Liver (tissue), 9 donors: ENCODE results near the gene NEURL3. TPM values are rescaled to one million over a fixed set of nuclear protein-coding genes. Genes with fewer than 3 reads are reported as not detected.

Experiments used
- DNase-seq: peaks from one replicate; pipeline ENCODE4 v3.0.0-alpha.2; 2017; ENCODE audit warnings: low spot score
- H3K27ac ChIP-seq, 2 donors: one replicate each; pipeline ENCODE4 v1.7.0; 2013; ENCODE audit warnings: inconsistent platforms in 2 of 2, low read length in 2 of 2, control low read depth in 1 of 2, low read depth in 1 of 2, mild to moderate bottlenecking in 1 of 2
- H3K27me3 ChIP-seq, 4 donors: one replicate each; pipeline versions ENCODE4 v1.6.1 to v1.7.0; 2013; ENCODE audit warnings: low read length in 3 of 4, inconsistent platforms in 1 of 4, mild to moderate bottlenecking in 1 of 4, moderate library complexity in 1 of 4; ENCODE audit not compliant: control insufficient read depth in 4 of 4, insufficient read depth in 4 of 4
- H3K36me3 ChIP-seq, 4 donors: one replicate each; pipeline versions ENCODE4 v1.6.1 to v1.7.0; 2013; ENCODE audit warnings: low read length in 3 of 4, mild to moderate bottlenecking in 3 of 4, low read depth in 1 of 4, moderate library complexity in 1 of 4; ENCODE audit not compliant: control insufficient read depth in 4 of 4, insufficient read depth in 3 of 4
- H3K4me1 ChIP-seq, 4 donors: one replicate each; pipeline versions ENCODE4 v1.6.1 to v1.7.0; 2013; ENCODE audit warnings: low read length in 3 of 4, mild to moderate bottlenecking in 3 of 4, moderate library complexity in 1 of 4; ENCODE audit not compliant: control insufficient read depth in 4 of 4, insufficient read depth in 4 of 4
- H3K4me3 ChIP-seq, 3 donors: one replicate each; pipeline versions ENCODE4 v1.6.1 to v1.7.0; 2013; ENCODE audit warnings: low read length in 3 of 3, control low read depth in 1 of 3, low read depth in 1 of 3, mild to moderate bottlenecking in 1 of 3
- H3K9ac ChIP-seq, 2 donors: one replicate each; pipeline ENCODE4 v1.7.0; 2013; ENCODE audit warnings: low read length in 2 of 2, mild to moderate bottlenecking in 2 of 2, moderate library complexity in 2 of 2, control low read depth in 1 of 2, low read depth in 1 of 2
- H3K9me3 ChIP-seq, 4 donors: one replicate each; pipeline versions ENCODE4 v1.6.1 to v1.7.0; 2013; ENCODE audit warnings: low read length in 3 of 4; ENCODE audit not compliant: control insufficient read depth in 4 of 4
- EGR1 ChIP-seq, 2 donors: IDR thresholded peaks; 2 replicates each; pipeline ENCODE4 v1.6.1; 2016 to 2018; ENCODE audit warnings: antibody characterized with exemption in 2 of 2, low read depth in 2 of 2
- FOXA1 ChIP-seq: IDR thresholded peaks from 2 replicates; pipeline ENCODE4 v1.6.1; 2016; ENCODE audit warnings: antibody characterized with exemption
- FOXA2 ChIP-seq: IDR thresholded peaks from 2 replicates; pipeline ENCODE4 v1.6.1; 2016; ENCODE audit warnings: antibody characterized with exemption
- GABPA ChIP-seq, 2 donors: IDR thresholded peaks in 1 of 2; conservative IDR thresholded peaks in 1 of 2; 2 replicates each; pipeline ENCODE4 v1.6.1; 2016; ENCODE audit warnings: antibody characterized with exemption in 2 of 2, mild to moderate bottlenecking in 1 of 2, moderate library complexity in 1 of 2
- HNF4A ChIP-seq, 2 donors: conservative IDR thresholded peaks; 2 replicates each; pipeline ENCODE4 v1.6.1; 2016; ENCODE audit warnings: antibody characterized with exemption in 2 of 2, mild to moderate bottlenecking in 2 of 2
- HNF4G ChIP-seq: IDR thresholded peaks from 2 replicates; pipeline ENCODE4 v1.6.1; 2016; ENCODE audit warnings: antibody characterized with exemption
- JUND ChIP-seq, 2 donors: IDR thresholded peaks; 2 replicates each; pipeline ENCODE4 v1.6.1; 2016; ENCODE audit warnings: antibody characterized with exemption in 2 of 2
- SP1 ChIP-seq: IDR thresholded peaks from 2 replicates; pipeline ENCODE4 v1.6.1; 2018; ENCODE audit warnings: antibody characterized with exemption, mild to moderate bottlenecking
- TAF1 ChIP-seq: conservative IDR thresholded peaks from 2 replicates; pipeline ENCODE4 v1.6.1; 2016; ENCODE audit warnings: antibody characterized with exemption, mild to moderate bottlenecking
- YY1 ChIP-seq: IDR thresholded peaks from 2 replicates; pipeline ENCODE4 v1.6.1; 2016; ENCODE audit warnings: antibody characterized with exemption, mild to moderate bottlenecking
- WGBS: extraction: QIAGEN DNeasy Blood & Tissue Kit; methylation state at CpG from one replicate; pipeline ENCODE4 v1.1.7; 2013; 5-methylcytosine and 5-hydroxymethylcytosine counted together
- polyA plus RNA-seq, 2 donors: library from polyadenylated mRNA; stranded (reverse) in 1 of 2; unstranded in 1 of 2; fragments of 200-250 nt in 1 of 2; fragments of >200 nt in 1 of 2; fragmentation: Nextera tagmentation in 1 of 2; extraction: Ambion mirVana in 1 of 2; gene quantifications; one replicate each; pipeline versions ENCODE4 v1.2.1 to v1.2.3, GENCODE V29; 2013 to 2015
- total RNA-seq, 2 donors: library from RNA; depleted of rRNA; stranded (reverse); fragments of >200 nt; gene quantifications; one replicate each; pipeline ENCODE4 v1.2.3, GENCODE V29; 2014
- TF ChIP-seq, protein P1 (sequence below): IDR thresholded peaks from 2 replicates; pipeline ENCODE4 v1.6.1; 2016; ENCODE audit warnings: antibody characterized with exemption
- TF ChIP-seq, protein P2 (sequence below): IDR thresholded peaks from 2 replicates; pipeline ENCODE4 v1.6.1; 2016; ENCODE audit warnings: antibody characterized with exemption
- TF ChIP-seq, protein P3 (sequence below): fragments of 150-350 bp; IDR thresholded peaks from 2 replicates; pipeline ENCODE4 v1.5.1; 2017; ENCODE audit warnings: improper control_type of control experiment, low read depth, low read length; ENCODE audit not compliant: missing input control
- TF ChIP-seq, protein P4 (sequence below): IDR thresholded peaks from 2 replicates; pipeline ENCODE4 v1.6.1; 2016; ENCODE audit warnings: antibody characterized with exemption, mild to moderate bottlenecking
- donor health status: healthy.
- donor health status: healthy.
- donor health status: healthy.
- donor health status: healthy.
- donor health status: healthy.

Gene NEURL3
- total and polyA plus RNA-seq, 4 donors: 0.61 to 3.4 (median 1.4) TPM

DNA sequence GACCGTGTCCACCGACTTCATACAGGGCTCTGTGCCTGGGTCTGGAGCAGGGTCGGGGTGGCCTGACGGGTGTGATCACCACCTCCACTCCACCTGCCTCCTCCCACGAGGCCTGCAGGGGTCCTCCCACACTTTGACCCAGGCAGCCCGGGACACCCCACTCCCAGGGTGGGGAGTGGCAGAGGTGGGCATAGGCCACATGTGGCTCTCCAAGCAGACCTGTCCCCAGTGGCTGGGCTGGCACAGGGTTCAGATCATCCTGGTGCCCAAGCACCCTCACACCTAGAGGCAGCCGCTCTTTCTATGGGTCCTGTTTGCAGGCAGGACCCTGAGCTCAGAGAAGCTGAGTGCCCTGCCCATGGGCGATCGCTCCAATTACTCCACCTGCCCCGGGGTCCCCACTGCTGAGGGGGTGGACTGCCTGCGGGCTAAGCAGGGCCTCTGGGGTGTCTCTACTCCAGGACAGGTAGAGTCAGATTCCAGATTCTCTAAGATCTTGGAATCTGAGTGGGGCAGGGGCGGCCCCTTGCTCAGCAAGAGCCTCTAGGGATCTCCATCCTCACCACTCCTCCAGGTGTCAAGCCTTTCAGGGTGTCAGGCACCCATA, 1.4 kb downstream of the NEURL3 start:
- TF ChIP-seq, protein P1, sequence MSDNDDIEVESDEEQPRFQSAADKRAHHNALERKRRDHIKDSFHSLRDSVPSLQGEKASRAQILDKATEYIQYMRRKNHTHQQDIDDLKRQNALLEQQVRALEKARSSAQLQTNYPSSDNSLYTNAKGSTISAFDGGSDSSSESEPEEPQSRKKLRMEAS: no peak
- TF ChIP-seq EGR1 (IDR thresholded peaks at IDR 0.05; ENCODE audit: low read depth in 2 of 2) (no peak), FOXA2 (no peak), FOXA1 (no peak), GABPA (IDR thresholded peaks at IDR 0.05 in 1 of 2, conservative IDR thresholded peaks at IDR 0.05 in 1 of 2) (no peak), SP1 (no peak)
- TF ChIP-seq, protein P2, sequence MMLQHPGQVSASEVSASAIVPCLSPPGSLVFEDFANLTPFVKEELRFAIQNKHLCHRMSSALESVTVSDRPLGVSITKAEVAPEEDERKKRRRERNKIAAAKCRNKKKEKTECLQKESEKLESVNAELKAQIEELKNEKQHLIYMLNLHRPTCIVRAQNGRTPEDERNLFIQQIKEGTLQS: no peak
- H3K9me3 ChIP-seq: no peaks in the 10 kb centered on the region
- H3K4me3 ChIP-seq: no peak overlapping the region
- H3K36me3 ChIP-seq: no peaks in the 10 kb centered on the region
- peaks cover 4 to 50% (median 34%) of the 10 kb centered on the region in 4 donors for H3K4me1 ChIP-seq
- H3K27me3 ChIP-seq: no peaks in the 10 kb centered on the region
- no peak overlapping the region for H3K9ac ChIP-seq
- no peak for DNase-seq
- 89% methylated on average over 12 of the region's 12 CpGs for WGBS
- no peak overlapping the region for H3K27ac ChIP-seq

DNA sequence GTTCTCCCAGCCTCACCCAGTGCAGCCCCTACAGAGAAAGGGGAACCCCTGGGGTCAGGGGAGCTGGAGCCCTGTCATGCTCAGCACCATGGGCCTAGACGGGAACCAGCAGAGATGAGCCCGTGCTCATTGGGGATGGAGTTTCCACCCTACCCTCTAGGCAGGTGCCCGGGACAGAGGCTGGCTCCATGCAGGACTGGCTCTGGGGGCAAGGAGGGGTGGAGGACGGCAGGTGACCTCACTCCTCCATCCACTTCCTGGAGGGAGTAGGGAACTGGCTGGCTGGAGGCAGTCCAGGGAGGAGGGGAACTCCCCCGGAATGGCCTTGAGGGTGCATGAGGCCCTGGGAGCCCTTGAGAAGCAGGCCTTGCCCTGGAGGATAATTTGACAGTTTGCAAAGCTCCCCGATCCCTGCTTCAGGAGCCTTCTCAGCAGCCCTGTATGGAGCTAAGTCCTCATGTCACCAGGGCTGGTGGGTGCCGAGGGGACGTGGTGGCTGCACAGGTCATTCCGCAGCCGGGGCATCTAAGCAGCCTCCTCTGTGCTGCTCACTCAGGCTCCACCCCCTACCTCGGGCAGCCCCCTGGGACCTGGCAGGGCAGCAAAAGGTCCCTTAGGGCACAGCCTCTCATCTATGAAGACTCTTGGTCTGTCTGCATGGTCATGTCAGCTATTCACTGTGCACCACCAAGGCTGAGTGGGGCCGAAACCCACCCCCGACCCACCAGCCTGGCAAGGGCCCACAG, 2.1 kb downstream of the NEURL3 start:
- Histone ChIP-seq H3K9ac (no peak overlapping the region), H3K9me3 (no peaks in the 10 kb centered on the region), H3K36me3 (peaks cover 0 to 2% (median 0%) of the 10 kb centered on the region in 4 donors), H3K27ac (no peak overlapping the region), H3K27me3 (no peaks in the 10 kb centered on the region), H3K4me1 (peaks cover 3 to 45% (median 32%) of the 10 kb centered on the region in 4 donors), H3K4me3 (no peak overlapping the region)
- 89% methylated on average over 13 of the region's 13 CpGs for WGBS
- no peak for DNase-seq
- no peak for TF ChIP-seq GABPA (IDR thresholded peaks at IDR 0.05 in 1 of 2, conservative IDR thresholded peaks at IDR 0.05 in 1 of 2)
- TF ChIP-seq SP1: no peak
- no peak for TF ChIP-seq FOXA2
- TF ChIP-seq TAF1: no peak
- no peak for TF ChIP-seq HNF4G
- no peak for TF ChIP-seq JUND (IDR thresholded peaks at IDR 0.05)
- TF ChIP-seq HNF4A (conservative IDR thresholded peaks at IDR 0.05): no peak
- TF ChIP-seq YY1: no peak
- no peak for TF ChIP-seq EGR1 (IDR thresholded peaks at IDR 0.05; ENCODE audit: low read depth in 2 of 2)
- TF ChIP-seq, protein P3, sequence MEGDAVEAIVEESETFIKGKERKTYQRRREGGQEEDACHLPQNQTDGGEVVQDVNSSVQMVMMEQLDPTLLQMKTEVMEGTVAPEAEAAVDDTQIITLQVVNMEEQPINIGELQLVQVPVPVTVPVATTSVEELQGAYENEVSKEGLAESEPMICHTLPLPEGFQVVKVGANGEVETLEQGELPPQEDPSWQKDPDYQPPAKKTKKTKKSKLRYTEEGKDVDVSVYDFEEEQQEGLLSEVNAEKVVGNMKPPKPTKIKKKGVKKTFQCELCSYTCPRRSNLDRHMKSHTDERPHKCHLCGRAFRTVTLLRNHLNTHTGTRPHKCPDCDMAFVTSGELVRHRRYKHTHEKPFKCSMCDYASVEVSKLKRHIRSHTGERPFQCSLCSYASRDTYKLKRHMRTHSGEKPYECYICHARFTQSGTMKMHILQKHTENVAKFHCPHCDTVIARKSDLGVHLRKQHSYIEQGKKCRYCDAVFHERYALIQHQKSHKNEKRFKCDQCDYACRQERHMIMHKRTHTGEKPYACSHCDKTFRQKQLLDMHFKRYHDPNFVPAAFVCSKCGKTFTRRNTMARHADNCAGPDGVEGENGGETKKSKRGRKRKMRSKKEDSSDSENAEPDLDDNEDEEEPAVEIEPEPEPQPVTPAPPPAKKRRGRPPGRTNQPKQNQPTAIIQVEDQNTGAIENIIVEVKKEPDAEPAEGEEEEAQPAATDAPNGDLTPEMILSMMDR: no peak
- TF ChIP-seq, protein P2: no peak
- TF ChIP-seq, protein P4, sequence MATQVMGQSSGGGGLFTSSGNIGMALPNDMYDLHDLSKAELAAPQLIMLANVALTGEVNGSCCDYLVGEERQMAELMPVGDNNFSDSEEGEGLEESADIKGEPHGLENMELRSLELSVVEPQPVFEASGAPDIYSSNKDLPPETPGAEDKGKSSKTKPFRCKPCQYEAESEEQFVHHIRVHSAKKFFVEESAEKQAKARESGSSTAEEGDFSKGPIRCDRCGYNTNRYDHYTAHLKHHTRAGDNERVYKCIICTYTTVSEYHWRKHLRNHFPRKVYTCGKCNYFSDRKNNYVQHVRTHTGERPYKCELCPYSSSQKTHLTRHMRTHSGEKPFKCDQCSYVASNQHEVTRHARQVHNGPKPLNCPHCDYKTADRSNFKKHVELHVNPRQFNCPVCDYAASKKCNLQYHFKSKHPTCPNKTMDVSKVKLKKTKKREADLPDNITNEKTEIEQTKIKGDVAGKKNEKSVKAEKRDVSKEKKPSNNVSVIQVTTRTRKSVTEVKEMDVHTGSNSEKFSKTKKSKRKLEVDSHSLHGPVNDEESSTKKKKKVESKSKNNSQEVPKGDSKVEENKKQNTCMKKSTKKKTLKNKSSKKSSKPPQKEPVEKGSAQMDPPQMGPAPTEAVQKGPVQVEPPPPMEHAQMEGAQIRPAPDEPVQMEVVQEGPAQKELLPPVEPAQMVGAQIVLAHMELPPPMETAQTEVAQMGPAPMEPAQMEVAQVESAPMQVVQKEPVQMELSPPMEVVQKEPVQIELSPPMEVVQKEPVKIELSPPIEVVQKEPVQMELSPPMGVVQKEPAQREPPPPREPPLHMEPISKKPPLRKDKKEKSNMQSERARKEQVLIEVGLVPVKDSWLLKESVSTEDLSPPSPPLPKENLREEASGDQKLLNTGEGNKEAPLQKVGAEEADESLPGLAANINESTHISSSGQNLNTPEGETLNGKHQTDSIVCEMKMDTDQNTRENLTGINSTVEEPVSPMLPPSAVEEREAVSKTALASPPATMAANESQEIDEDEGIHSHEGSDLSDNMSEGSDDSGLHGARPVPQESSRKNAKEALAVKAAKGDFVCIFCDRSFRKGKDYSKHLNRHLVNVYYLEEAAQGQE: no peak
